GM19328 (cell line): ENCODE results near the gene WNK3.

Experiments
- ATAC-seq: cut with Tn5 transposase; IDR thresholded peaks from one replicate; pipeline ENCODE4 v1.9.1; 2021; ENCODE audit warnings: mild to moderate bottlenecking, moderate library complexity; ENCODE audit not compliant: unreplicated experiment

The WNK3 gene

DNA sequence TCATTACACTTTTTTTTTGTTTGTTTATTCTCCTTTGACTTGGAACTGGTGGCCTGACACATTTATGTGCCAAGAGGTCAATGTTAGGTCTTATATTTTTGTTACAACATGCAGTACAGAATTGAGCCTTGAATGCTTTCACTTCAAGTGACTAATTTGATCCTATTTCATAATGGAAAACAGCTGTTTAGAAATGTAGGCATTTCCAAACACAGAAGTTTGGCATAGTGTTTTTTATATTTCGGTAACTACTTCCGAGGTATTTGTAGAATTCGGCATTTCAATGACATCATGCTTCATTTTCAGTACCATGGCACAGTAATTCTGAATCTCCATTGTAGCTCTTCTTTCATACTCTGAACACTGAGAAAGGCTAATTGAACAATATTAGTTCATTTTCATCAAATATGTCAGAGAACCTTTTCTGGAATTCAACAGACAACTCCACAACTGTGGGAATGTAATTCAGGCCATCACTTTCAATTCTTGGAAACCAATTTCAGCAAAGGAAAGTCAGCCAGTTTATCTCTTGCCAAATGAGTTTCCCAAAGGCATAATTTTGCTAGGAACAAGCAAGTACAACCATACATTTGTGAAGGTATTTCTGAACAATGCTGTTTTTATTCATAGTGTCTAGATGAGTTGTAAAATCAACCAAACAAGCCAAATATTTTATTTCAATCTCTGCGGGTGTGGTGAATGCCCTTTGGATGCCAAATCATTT lies 186.2 kb downstream of the WNK3 start:
- ATAC-seq: no peak

GRCh38 chrX:54171091-54171490 lies 186.8 kb downstream of the WNK3 start:
- ATAC-seq: no peak

GRCh38 chrX:54166915-54167314 lies 190.9 kb downstream of the WNK3 start:
- no peak for ATAC-seq

DNA sequence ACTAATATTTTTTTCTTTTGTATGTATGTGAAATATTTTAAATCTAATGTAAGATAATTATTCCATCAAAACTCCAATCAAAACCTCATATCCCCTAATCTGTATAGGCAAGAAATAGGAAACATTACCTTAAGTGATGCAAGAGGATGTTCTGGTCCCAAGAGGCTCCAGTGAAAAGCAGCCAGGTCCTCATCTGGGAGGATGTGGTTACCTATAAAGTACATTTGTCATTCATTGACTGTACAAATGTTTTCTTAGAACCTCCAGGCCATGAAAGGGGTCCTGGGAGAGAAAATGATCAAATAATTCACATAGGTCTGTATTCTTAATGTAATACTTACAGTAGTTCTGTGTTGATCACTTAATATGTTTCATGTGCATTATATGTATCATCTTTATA lies 200.3 kb downstream of the WNK3 start:
- no peak for ATAC-seq
